IMR-90 (cell line): ENCODE results near the gene MRPL34. TPM values are rescaled to one million over a fixed set of nuclear protein-coding genes. Genes with fewer than 3 reads are reported as not detected.

Source experiments
- ATAC-seq: fragments of 200-7000 bp; cut with Tn5 transposase; 2 replicates; pipeline ENCODE4 v1.9.1; 2020; ENCODE audit warnings: low read depth, mild to moderate bottlenecking, moderate library complexity
- BruUV-seq: library from RNA; stranded (reverse); fragments of 400-500 nt; replicated peaks from 2 replicates; lab custom pipeline; 2021; lab: Mats Ljungman, UMichigan
- CTCF ChIA-PET: fragments of 300-600 bp; formaldehyde crosslinking; extraction: SDS; loops from one replicate; lab custom pipeline; 2021; ENCODE audit warnings: antibody characterized with exemption; lab: Yijun Ruan, JAX
- POLR2A ChIA-PET: fragments of 300-600 bp; sonication (Branson Sonifier 250); formaldehyde crosslinking; loops from one replicate; lab custom pipeline; 2022; ENCODE audit warnings: antibody characterized with exemption; ENCODE audit not compliant: unreplicated experiment; lab: Charles Lee
- DNase-seq: peaks from one replicate; pipeline ENCODE4 v3.0.0; 2013
- H2AFZ ChIP-seq: replicated peaks from 2 replicates; pipeline ENCODE3; 2013; ENCODE audit warnings: low read length, mild to moderate bottlenecking; ENCODE audit not compliant: poor library complexity
- H2AK5ac ChIP-seq: 2 replicates; pipeline ENCODE4 v1.6.1; 2013; ENCODE audit warnings: low read depth, low read length, inconsistent platforms
- H2AK9ac ChIP-seq: replicated peaks from 2 replicates; pipeline ENCODE3; 2013; ENCODE audit warnings: mild to moderate bottlenecking, low read depth, low read length, moderate library complexity; ENCODE audit not compliant: poor library complexity
- H2BK120ac ChIP-seq: 2 replicates; pipeline ENCODE4 v1.6.1; 2013; ENCODE audit warnings: low read depth, low read length, inconsistent platforms
- H2BK15ac ChIP-seq: 3 replicates; pipeline ENCODE4 v1.6.1; 2013; ENCODE audit warnings: low read depth, low read length, inconsistent platforms
- H2BK20ac ChIP-seq: 2 replicates; pipeline ENCODE4 v1.6.1; 2013; ENCODE audit warnings: low read depth, mild to moderate bottlenecking, inconsistent platforms, low read length, moderate library complexity
- H2BK5ac ChIP-seq: 2 replicates; pipeline ENCODE4 v1.6.1; 2013; ENCODE audit warnings: mild to moderate bottlenecking, low read depth, low read length, inconsistent platforms; ENCODE audit not compliant: poor library complexity, severe bottlenecking
- H3K14ac ChIP-seq: replicated peaks from 2 replicates; pipeline ENCODE4 v1.6.1; 2013; ENCODE audit warnings: low read depth, low read length, inconsistent platforms
- H3K18ac ChIP-seq: 2 replicates; pipeline ENCODE4 v1.6.1; 2013; ENCODE audit warnings: low read depth, low read length, control low read depth
- H3K23ac ChIP-seq: 2 replicates; pipeline ENCODE4 v1.6.1; 2013; ENCODE audit warnings: low read depth, low read length, inconsistent platforms
- H3K27ac ChIP-seq: 2 replicates; pipeline ENCODE4 v1.5.1; 2013; ENCODE audit warnings: mild to moderate bottlenecking, control low read depth, low read length; ENCODE audit not compliant: insufficient read depth
- H3K27me3 ChIP-seq: 2 replicates; pipeline ENCODE4 v1.6.1; 2013; ENCODE audit warnings: low read length; ENCODE audit not compliant: control insufficient read depth, insufficient read depth
- H3K36me3 ChIP-seq: 2 replicates; pipeline ENCODE4 v1.6.1; 2013; ENCODE audit warnings: low read length, mixed read lengths; ENCODE audit not compliant: control insufficient read depth, insufficient read depth
- H3K4ac ChIP-seq: 2 replicates; pipeline ENCODE4 v1.6.1; 2013; ENCODE audit warnings: low read depth, low read length, inconsistent platforms
- H3K4me1 ChIP-seq: 2 replicates; pipeline ENCODE4 v1.6.1; 2013; ENCODE audit warnings: low read length, mixed read lengths; ENCODE audit not compliant: control insufficient read depth, insufficient read depth
- H3K4me2 ChIP-seq: 2 replicates; pipeline ENCODE4 v1.6.1; 2013; ENCODE audit warnings: low read depth, mild to moderate bottlenecking, control low read depth, low read length, moderate library complexity
- H3K4me3 ChIP-seq: 2 replicates; pipeline ENCODE4 v1.5.1; 2013; ENCODE audit warnings: low read depth, mild to moderate bottlenecking, control low read depth, low read length, moderate library complexity; ENCODE audit not compliant: insufficient read depth
- H3K56ac ChIP-seq: 2 replicates; pipeline ENCODE4 v1.6.1; 2013; ENCODE audit warnings: low read length, inconsistent platforms; ENCODE audit not compliant: insufficient read depth; ENCODE audit errors: extremely low read depth
- H3K79me1 ChIP-seq, 2 experiments: 2 replicates each; pipeline ENCODE4 v1.6.1; 2013; ENCODE audit warnings: low read length in 2 of 2, inconsistent platforms in 1 of 2, low read depth in 1 of 2
- H3K9ac ChIP-seq: 2 replicates; pipeline ENCODE4 v1.6.1; 2013; ENCODE audit warnings: low read depth, low read length, control low read depth
- H3K9me1 ChIP-seq: 2 replicates; pipeline ENCODE4 v1.6.1; 2013; ENCODE audit warnings: low read length, inconsistent platforms; ENCODE audit not compliant: insufficient read depth
- H3K9me3 ChIP-seq: 2 replicates; pipeline ENCODE4 v1.6.1; 2013; ENCODE audit warnings: low read length; ENCODE audit not compliant: control insufficient read depth, insufficient read depth
- H4K20me1 ChIP-seq: 2 replicates; pipeline ENCODE4 v1.6.1; 2013; ENCODE audit warnings: low read length, inconsistent platforms; ENCODE audit not compliant: insufficient read depth
- H4K5ac ChIP-seq: 2 replicates; pipeline ENCODE4 v1.6.1; 2013; ENCODE audit warnings: mild to moderate bottlenecking, low read depth, low read length, control low read depth
- H4K8ac ChIP-seq, 2 experiments: 2 replicates each; pipeline ENCODE4 v1.6.1; 2013; ENCODE audit warnings: low read depth in 2 of 2, low read length in 2 of 2, control low read depth in 1 of 2, inconsistent platforms in 1 of 2
- H4K91ac ChIP-seq: 2 replicates; pipeline ENCODE4 v1.6.1; 2013; ENCODE audit warnings: low read depth, low read length, inconsistent platforms; ENCODE audit not compliant: insufficient read depth
- BHLHE40 ChIP-seq: fragments of 150-350 bp; IDR thresholded peaks from 2 replicates; pipeline ENCODE4 v1.6.1; 2016; ENCODE audit warnings: mild to moderate bottlenecking, low read depth, low read length
- CEBPB ChIP-seq: IDR thresholded peaks from 2 replicates; pipeline ENCODE4 v1.6.1; 2012; ENCODE audit warnings: low read depth, low read length, improper control_type of control experiment
- FOS ChIP-seq: fragments of 150-350 bp; IDR thresholded peaks from 2 replicates; pipeline ENCODE4 v1.6.1; 2016; ENCODE audit warnings: low read depth, low read length
- MAFK ChIP-seq: IDR thresholded peaks from 2 replicates; pipeline ENCODE4 v1.6.1; 2012; ENCODE audit warnings: low read depth, low read length, improper control_type of control experiment
- MAZ ChIP-seq: IDR thresholded peaks from 2 replicates; pipeline ENCODE4 v1.6.1; 2012; ENCODE audit warnings: low read depth, mild to moderate bottlenecking, low read length, improper control_type of control experiment, moderate library complexity, borderline replicate concordance
- MXI1 ChIP-seq: IDR thresholded peaks from 2 replicates; pipeline ENCODE4 v1.6.1; 2012; ENCODE audit warnings: low read depth, mild to moderate bottlenecking, low read length, moderate library complexity, borderline replicate concordance
- POLR2A ChIP-seq: IDR thresholded peaks from 2 replicates; pipeline ENCODE4 v1.6.1; 2012; ENCODE audit warnings: mild to moderate bottlenecking, low read depth, low read length
- RAD21 ChIP-seq: IDR thresholded peaks from 2 replicates; pipeline ENCODE4 v1.6.1; 2012; ENCODE audit warnings: low read length, improper control_type of control experiment
- RCOR1 ChIP-seq: IDR thresholded peaks from 2 replicates; pipeline ENCODE4 v1.6.1; 2012; ENCODE audit warnings: mild to moderate bottlenecking, low read length, improper control_type of control experiment; ENCODE audit not compliant: insufficient replicate concordance
- RFX5 ChIP-seq: IDR thresholded peaks from 2 replicates; pipeline ENCODE4 v1.8.0; 2012; ENCODE audit warnings: low read depth, mild to moderate bottlenecking, low read length, moderate library complexity
- SMC3 ChIP-seq: fragments of 150-350 bp; IDR thresholded peaks from 2 replicates; pipeline ENCODE4 v1.6.1; 2016; ENCODE audit warnings: low read depth, mild to moderate bottlenecking, antibody characterized with exemption, low read length, moderate library complexity
- WGBS, 2 experiments: methylation state at CpG; one replicate each; pipeline versions ENCODE4 v1.1.5 to v1.1.7; 2013; ENCODE audit warnings: missing lambda C conversion rate in 2 of 2; ENCODE audit not compliant: insufficient read length in 1 of 2; ENCODE audit errors: extremely low coverage in 2 of 2; 5-methylcytosine and 5-hydroxymethylcytosine counted together
- dilution Hi-C: fragments of 300-500 bp; cut with HindIII; formaldehyde crosslinking; loops from one replicate; pipeline ENCODE4 v1.14.3; 2018; ENCODE audit warnings: low sequenced_read_pairs; ENCODE audit not compliant: unreplicated experiment
- in situ Hi-C: fragments of 300-500 bp; cut with MboI; formaldehyde crosslinking; loops from 3 replicates; pipeline ENCODE4 v1.14.3; 2019; ENCODE audit warnings: low sequenced_read_pairs, inconsistent platforms, mixed read lengths
- intact Hi-C: fragments of 100-400 bp; cut with micrococcal nuclease; formaldehyde crosslinking; loops from 2 replicates; pipeline ENCODE4 v1.10.0; 2022
- polyA plus RNA-seq, 3 experiments: library from polyadenylated mRNA; depleted of rRNA; stranded (reverse); fragments of >200 nt; gene quantifications; 2 replicates each; pipeline ENCODE4 v1.2.3, GENCODE V29; 2012; ENCODE audit warnings: low replicate concordance in 1 of 3
- total RNA-seq: library from RNA; depleted of rRNA; stranded (reverse); fragments of >200 nt; gene quantifications from 2 replicates; pipeline ENCODE4 v1.2.3, GENCODE V29; 2012
- TF ChIP-seq, protein P1 (sequence below): fragments of 150-350 bp; IDR thresholded peaks from 2 replicates; pipeline ENCODE4 v1.6.1; 2017; ENCODE audit warnings: mild to moderate bottlenecking, antibody characterized with exemption, low read length, low read depth
- TF ChIP-seq, protein P2 (sequence below): conservative IDR thresholded peaks from 2 replicates; pipeline ENCODE4 v1.5.1; 2012; ENCODE audit warnings: mild to moderate bottlenecking, low read depth, low read length, improper control_type of control experiment
- TF ChIP-seq, protein P3 (sequence below): fragments of 150-350 bp; IDR thresholded peaks from 2 replicates; pipeline ENCODE4 v1.6.1; 2016; ENCODE audit warnings: low read depth, mild to moderate bottlenecking, low read length, moderate library complexity, borderline replicate concordance

Gene MRPL34
- total and polyA plus RNA-seq, 2 of the 4 experiments (the other 2 are of a cell fraction) = 7.3 to 37.0 TPM

DNA sequence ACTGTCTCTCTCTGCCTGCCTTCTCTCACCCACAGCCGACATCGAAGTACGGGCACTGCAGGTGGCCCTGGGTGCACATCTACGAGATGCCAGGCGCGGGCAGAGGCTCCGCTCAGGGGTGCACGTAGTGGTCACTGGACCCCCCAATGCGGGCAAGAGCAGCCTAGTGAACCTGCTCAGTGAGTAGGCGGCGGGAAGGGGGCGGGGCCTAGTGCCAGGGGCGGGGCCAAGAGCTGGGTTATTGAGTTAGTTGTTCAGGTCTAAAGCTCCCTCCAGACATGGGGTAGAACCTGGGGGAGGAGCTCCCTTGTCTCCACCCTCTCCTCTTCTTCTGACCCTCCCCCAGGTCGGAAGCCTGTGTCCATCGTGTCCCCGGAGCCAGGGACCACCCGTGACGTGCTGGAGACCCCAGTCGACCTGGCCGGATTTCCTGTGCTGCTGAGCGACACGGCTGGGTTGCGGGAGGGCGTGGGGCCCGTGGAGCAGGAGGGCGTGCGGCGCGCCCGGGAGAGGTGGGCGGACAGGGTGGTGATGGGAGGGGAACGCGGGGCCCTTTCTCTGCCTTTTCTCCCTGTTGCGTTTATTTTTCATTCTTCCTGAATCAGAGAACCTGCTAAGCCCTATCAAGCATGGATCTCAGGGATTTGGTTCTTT is 33.5 kb downstream of the MRPL34 start:
- H3K4ac ChIP-seq = no peak overlapping the region
- WGBS, 2 experiments = no CpG with 5 or more reads among the region's 34 CpGs
- H3K36me3 ChIP-seq = peaks cover 5% of the 10 kb centered on the region; the same call in 1 of the 2 replicates
- no peaks in the 10 kb centered on the region for H3K27me3 ChIP-seq
- H3K9ac ChIP-seq = no peak overlapping the region
- no peak overlapping the region for H2AFZ ChIP-seq
- no peaks in the 10 kb centered on the region for H4K20me1 ChIP-seq
- BruUV-seq = no TSS peak
- in situ Hi-C loops (no loop called here), intact Hi-C loops (no loop called here), dilution Hi-C loops (no loop called here)
- H3K9me3 ChIP-seq = no peaks in the 10 kb centered on the region
- H4K8ac ChIP-seq = no peak overlapping the region
- H3K4me2 ChIP-seq = no peak overlapping the region
- peaks cover 5% of the 10 kb centered on the region for H3K9me1 ChIP-seq
- H2BK20ac ChIP-seq = no peak overlapping the region
- no peak overlapping the region for H2AK5ac ChIP-seq
- no peak overlapping the region for H3K18ac ChIP-seq
- H2BK120ac ChIP-seq = no peak overlapping the region
- H3K23ac ChIP-seq = no peak overlapping the region
- ATAC-seq (no peak), DNase-seq (no peak)
- H3K56ac ChIP-seq = no peak overlapping the region
- peaks cover 7 to 26% of the 10 kb centered on the region in 2 experiments; a peak in 3 of 4 replicates for H3K79me1 ChIP-seq
- H4K5ac ChIP-seq = no peak overlapping the region
- no peak overlapping the region for H2AK9ac ChIP-seq
- POLR2A ChIA-PET = no interaction called here
- no peak overlapping the region for H4K91ac ChIP-seq
- H3K27ac ChIP-seq = no peak overlapping the region
- TF ChIP-seq FOS = no peak
- no peak for TF ChIP-seq MAFK
- no peak for TF ChIP-seq CEBPB
- TF ChIP-seq POLR2A = no peak
- TF ChIP-seq RAD21 = no peak
- TF ChIP-seq, protein P1, sequence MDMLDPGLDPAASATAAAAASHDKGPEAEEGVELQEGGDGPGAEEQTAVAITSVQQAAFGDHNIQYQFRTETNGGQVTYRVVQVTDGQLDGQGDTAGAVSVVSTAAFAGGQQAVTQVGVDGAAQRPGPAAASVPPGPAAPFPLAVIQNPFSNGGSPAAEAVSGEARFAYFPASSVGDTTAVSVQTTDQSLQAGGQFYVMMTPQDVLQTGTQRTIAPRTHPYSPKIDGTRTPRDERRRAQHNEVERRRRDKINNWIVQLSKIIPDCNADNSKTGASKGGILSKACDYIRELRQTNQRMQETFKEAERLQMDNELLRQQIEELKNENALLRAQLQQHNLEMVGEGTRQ = no peak
- no peak for TF ChIP-seq BHLHE40
- no peak for TF ChIP-seq MXI1
- TF ChIP-seq, protein P2, sequence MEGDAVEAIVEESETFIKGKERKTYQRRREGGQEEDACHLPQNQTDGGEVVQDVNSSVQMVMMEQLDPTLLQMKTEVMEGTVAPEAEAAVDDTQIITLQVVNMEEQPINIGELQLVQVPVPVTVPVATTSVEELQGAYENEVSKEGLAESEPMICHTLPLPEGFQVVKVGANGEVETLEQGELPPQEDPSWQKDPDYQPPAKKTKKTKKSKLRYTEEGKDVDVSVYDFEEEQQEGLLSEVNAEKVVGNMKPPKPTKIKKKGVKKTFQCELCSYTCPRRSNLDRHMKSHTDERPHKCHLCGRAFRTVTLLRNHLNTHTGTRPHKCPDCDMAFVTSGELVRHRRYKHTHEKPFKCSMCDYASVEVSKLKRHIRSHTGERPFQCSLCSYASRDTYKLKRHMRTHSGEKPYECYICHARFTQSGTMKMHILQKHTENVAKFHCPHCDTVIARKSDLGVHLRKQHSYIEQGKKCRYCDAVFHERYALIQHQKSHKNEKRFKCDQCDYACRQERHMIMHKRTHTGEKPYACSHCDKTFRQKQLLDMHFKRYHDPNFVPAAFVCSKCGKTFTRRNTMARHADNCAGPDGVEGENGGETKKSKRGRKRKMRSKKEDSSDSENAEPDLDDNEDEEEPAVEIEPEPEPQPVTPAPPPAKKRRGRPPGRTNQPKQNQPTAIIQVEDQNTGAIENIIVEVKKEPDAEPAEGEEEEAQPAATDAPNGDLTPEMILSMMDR = no peak
- TF ChIP-seq MAZ = no peak
- no peak for TF ChIP-seq RFX5
- no peak for TF ChIP-seq SMC3
- TF ChIP-seq RCOR1 = no peak
- TF ChIP-seq, protein P3, sequence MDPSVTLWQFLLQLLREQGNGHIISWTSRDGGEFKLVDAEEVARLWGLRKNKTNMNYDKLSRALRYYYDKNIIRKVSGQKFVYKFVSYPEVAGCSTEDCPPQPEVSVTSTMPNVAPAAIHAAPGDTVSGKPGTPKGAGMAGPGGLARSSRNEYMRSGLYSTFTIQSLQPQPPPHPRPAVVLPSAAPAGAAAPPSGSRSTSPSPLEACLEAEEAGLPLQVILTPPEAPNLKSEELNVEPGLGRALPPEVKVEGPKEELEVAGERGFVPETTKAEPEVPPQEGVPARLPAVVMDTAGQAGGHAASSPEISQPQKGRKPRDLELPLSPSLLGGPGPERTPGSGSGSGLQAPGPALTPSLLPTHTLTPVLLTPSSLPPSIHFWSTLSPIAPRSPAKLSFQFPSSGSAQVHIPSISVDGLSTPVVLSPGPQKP = no peak
- no peak overlapping the region for H3K14ac ChIP-seq
- H3K4me1 ChIP-seq = peaks cover 4% of the 10 kb centered on the region
- H2BK5ac ChIP-seq = no peak overlapping the region
- CTCF ChIA-PET = no interaction called here
- no peak overlapping the region for H2BK15ac ChIP-seq
- H3K4me3 ChIP-seq = no peak overlapping the region
